HG02763 (cell line): ENCODE results near the gene PRPF19.
A peak's percentile ranks its signal among the peaks of the same experiment; 100 is the strongest.

Source experiments
- ATAC-seq: cut with Tn5 transposase; IDR thresholded peaks from one replicate; pipeline ENCODE4 v1.9.1; 2021; ENCODE audit warnings: mild to moderate bottlenecking, moderate library complexity; ENCODE audit not compliant: unreplicated experiment

Gene PRPF19

GRCh38 chr11:60906132-60906972 is at the start of gene PRPF19:
Gene PRPF19, minus strand, starts transcription at chr11:60906585. Its CDS starts 203 bp downstream, at chr11:60906382.
- ATAC-seq, result peak; percentile 78

GRCh38 chr11:60955571-60955970 is 49.2 kb upstream of the PRPF19 start:
- no peak for ATAC-seq

- no peak for ATAC-seq
Measured at GRCh38 chr11:60954421-60954820, 48.0 kb upstream of the PRPF19 start.

GRCh38 chr11:60953781-60954180 is 47.4 kb upstream of the PRPF19 start:
- no peak for ATAC-seq

- ATAC-seq, result peak; percentile 4
Measured at GRCh38 chr11:60952742-60953170, 46.4 kb upstream of the PRPF19 start.

- peak; percentile 59 for ATAC-seq
Measured at GRCh38 chr11:60951904-60952741, 45.7 kb upstream of the PRPF19 start, which contains the start of gene SLC15A3. Gene SLC15A3, minus strand, starts transcription at chr11:60952176. Its CDS starts 625 bp downstream, at chr11:60951551.

GRCh38 chr11:60951606-60951903 is 45.2 kb upstream of the PRPF19 start:
- no peak for ATAC-seq

- no peak for ATAC-seq
Measured at GRCh38 chr11:60950933-60951605, 44.7 kb upstream of the PRPF19 start.

- ATAC-seq, result no peak
Measured at GRCh38 chr11:60950024-60950423, 43.6 kb upstream of the PRPF19 start.

- ATAC-seq, result no peak
Measured at GRCh38 chr11:60948250-60948649, 41.9 kb upstream of the PRPF19 start.

- no peak for ATAC-seq
Measured at GRCh38 chr11:60947700-60948099, 41.3 kb upstream of the PRPF19 start.

GRCh38 chr11:60946601-60947264 is 40.3 kb upstream of the PRPF19 start:
- ATAC-seq, result no peak

- ATAC-seq, result no peak
Measured at GRCh38 chr11:60945295-60945667, 38.9 kb upstream of the PRPF19 start.

GRCh38 chr11:60944490-60945294 is 38.3 kb upstream of the PRPF19 start:
- ATAC-seq, result no peak

- no peak for ATAC-seq
Measured at GRCh38 chr11:60942970-60943565, 36.7 kb upstream of the PRPF19 start.

- ATAC-seq, result no peak
Measured at GRCh38 chr11:60942219-60942618, 35.8 kb upstream of the PRPF19 start.

- ATAC-seq, result no peak
Measured at GRCh38 chr11:60941371-60942119, 35.2 kb upstream of the PRPF19 start.

GRCh38 chr11:60939855-60940254 is 33.5 kb upstream of the PRPF19 start:
- no peak for ATAC-seq

- no peak for ATAC-seq
Measured at GRCh38 chr11:60939301-60939700, 32.9 kb upstream of the PRPF19 start.
